ENCODE data around the gene RELN.

GRCh38 chr7:103501206-103501605 is 488.3 kb downstream of the RELN start:
- TF ChIP-seq, protein P1, sequence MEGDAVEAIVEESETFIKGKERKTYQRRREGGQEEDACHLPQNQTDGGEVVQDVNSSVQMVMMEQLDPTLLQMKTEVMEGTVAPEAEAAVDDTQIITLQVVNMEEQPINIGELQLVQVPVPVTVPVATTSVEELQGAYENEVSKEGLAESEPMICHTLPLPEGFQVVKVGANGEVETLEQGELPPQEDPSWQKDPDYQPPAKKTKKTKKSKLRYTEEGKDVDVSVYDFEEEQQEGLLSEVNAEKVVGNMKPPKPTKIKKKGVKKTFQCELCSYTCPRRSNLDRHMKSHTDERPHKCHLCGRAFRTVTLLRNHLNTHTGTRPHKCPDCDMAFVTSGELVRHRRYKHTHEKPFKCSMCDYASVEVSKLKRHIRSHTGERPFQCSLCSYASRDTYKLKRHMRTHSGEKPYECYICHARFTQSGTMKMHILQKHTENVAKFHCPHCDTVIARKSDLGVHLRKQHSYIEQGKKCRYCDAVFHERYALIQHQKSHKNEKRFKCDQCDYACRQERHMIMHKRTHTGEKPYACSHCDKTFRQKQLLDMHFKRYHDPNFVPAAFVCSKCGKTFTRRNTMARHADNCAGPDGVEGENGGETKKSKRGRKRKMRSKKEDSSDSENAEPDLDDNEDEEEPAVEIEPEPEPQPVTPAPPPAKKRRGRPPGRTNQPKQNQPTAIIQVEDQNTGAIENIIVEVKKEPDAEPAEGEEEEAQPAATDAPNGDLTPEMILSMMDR (IDR thresholded peaks at IDR 0.05 in 2 of 3, conservative IDR thresholded peaks at IDR 0.05 in 1 of 3; ENCODE audit: control insufficient read depth in 2 of 3, extremely low read depth in 1 of 3, insufficient read depth in 1 of 3, low read depth in 3 of 3, low read length in 3 of 3), result no peak
- TF ChIP-seq RAD21 (IDR thresholded peaks at IDR 0.05; ENCODE audit: insufficient read depth, low read depth, low read length) (no peak), YBX1 (IDR thresholded peaks at IDR 0.05) (no peak), EP300 (IDR thresholded peaks at IDR 0.05; ENCODE audit: borderline replicate concordance in 1 of 2, control insufficient read depth in 1 of 2, low read depth in 2 of 2, low read length in 2 of 2) (no peak), EED (IDR thresholded peaks at IDR 0.05; ENCODE audit: low read depth) (no peak), POLR2A (IDR thresholded peaks at IDR 0.05; ENCODE audit: low read depth, low read length) (no peak)
- TF ChIP-seq, protein P2, sequence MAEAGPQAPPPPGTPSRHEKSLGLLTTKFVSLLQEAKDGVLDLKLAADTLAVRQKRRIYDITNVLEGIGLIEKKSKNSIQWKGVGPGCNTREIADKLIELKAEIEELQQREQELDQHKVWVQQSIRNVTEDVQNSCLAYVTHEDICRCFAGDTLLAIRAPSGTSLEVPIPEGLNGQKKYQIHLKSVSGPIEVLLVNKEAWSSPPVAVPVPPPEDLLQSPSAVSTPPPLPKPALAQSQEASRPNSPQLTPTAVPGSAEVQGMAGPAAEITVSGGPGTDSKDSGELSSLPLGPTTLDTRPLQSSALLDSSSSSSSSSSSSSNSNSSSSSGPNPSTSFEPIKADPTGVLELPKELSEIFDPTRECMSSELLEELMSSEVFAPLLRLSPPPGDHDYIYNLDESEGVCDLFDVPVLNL (IDR thresholded peaks at IDR 0.05; ENCODE audit: low read depth, low read length), result no peak

Measured in GM12878 (cell line).